ENCODE data around the gene TOB1. TPM values are rescaled to one million over a fixed set of nuclear protein-coding genes. Genes with fewer than 3 reads are reported as not detected.

The TOB1 gene
- polyA plus RNA-seq, 1 donor (not counting 4 experiments of a cell fraction or from before 2014, with no cell fraction given) = 64.4 TPM

- no peak overlapping the region for H3K9ac ChIP-seq (ENCODE audit: control insufficient read depth, extremely low read depth, insufficient read depth, low read length)
- DNase-seq (ENCODE audit: low read depth, low spot score) = no peak
- peaks cover 17% of the 10 kb centered on the region for H3K4me1 ChIP-seq (ENCODE audit: control insufficient read depth, extremely low read depth, insufficient read depth, low read length)
- no peak for FAIRE-seq
- no peak overlapping the region for H3K27ac ChIP-seq (ENCODE audit: control insufficient read depth, insufficient read depth, low read length)
- H4K20me1 ChIP-seq (ENCODE audit: control insufficient read depth, extremely low read depth, insufficient read depth, low read length) = no peaks in the 10 kb centered on the region
- no peaks in the 10 kb centered on the region for H3K9me3 ChIP-seq (ENCODE audit: control insufficient read depth, low read depth, low read length)
- no peak for TF ChIP-seq EZH2 (IDR thresholded peaks at IDR 0.05; ENCODE audit: low read length)
- TF ChIP-seq CTCF (optimal IDR thresholded peaks at IDR 0.05 in 1 of 3, IDR thresholded peaks at IDR 0.05 in 1 of 3, conservative IDR thresholded peaks at IDR 0.05 in 1 of 3; ENCODE audit: extremely low read depth in 1 of 3, insufficient read depth in 2 of 3, low read length in 3 of 3) = no peak
- no peak overlapping the region for H3K4me3 ChIP-seq (ENCODE audit: control insufficient read depth in 2 of 3, extremely low read depth in 1 of 3, insufficient read depth in 2 of 3, low read depth in 1 of 3, low read length in 3 of 3)
- dilution Hi-C loops (cut with MboI; ENCODE audit: extremely low pct_ligation_motif_present, low sequenced_read_pairs) = loop anchor here (25.0 kb wide), 1 partner anchor 106 kb away; no protein-coding TSS in a partner anchor
- H3K79me2 ChIP-seq (ENCODE audit: control insufficient read depth, insufficient read depth, low read length) = no peaks in the 10 kb centered on the region
- no peaks in the 10 kb centered on the region for H3K9me1 ChIP-seq (ENCODE audit: control insufficient read depth, extremely low read depth, insufficient read depth, low read length)
- no peaks in the 10 kb centered on the region for H3K27me3 ChIP-seq (ENCODE audit: control insufficient read depth, extremely low read depth, insufficient read depth, low read length)
- H2AFZ ChIP-seq (ENCODE audit: control insufficient read depth, low read length) = no peak overlapping the region
- H3K4me2 ChIP-seq (ENCODE audit: control insufficient read depth, extremely low read depth, insufficient read depth, low read depth, low read length) = no peak overlapping the region
- no peaks in the 10 kb centered on the region for H3K36me3 ChIP-seq (ENCODE audit: control insufficient read depth in 2 of 2, extremely low read depth in 1 of 2, insufficient read depth in 2 of 2, low read length in 2 of 2)
These were observed 10.3 kb downstream of the TOB1 start for GRCh38 chr17:50855708-50856330.

GRCh38 chr17:50853781-50854180, 12.4 kb downstream of the TOB1 start:
- no peak for FAIRE-seq
- no peaks in the 10 kb centered on the region for H3K9me1 ChIP-seq (ENCODE audit: control insufficient read depth, extremely low read depth, insufficient read depth, low read length)
- no peak overlapping the region for H3K9ac ChIP-seq (ENCODE audit: control insufficient read depth, extremely low read depth, insufficient read depth, low read length)
- no peak overlapping the region for H3K27ac ChIP-seq (ENCODE audit: control insufficient read depth, insufficient read depth, low read length)
- TF ChIP-seq EZH2 (IDR thresholded peaks at IDR 0.05; ENCODE audit: low read length) = no peak
- TF ChIP-seq CTCF (optimal IDR thresholded peaks at IDR 0.05 in 1 of 3, IDR thresholded peaks at IDR 0.05 in 1 of 3, conservative IDR thresholded peaks at IDR 0.05 in 1 of 3; ENCODE audit: extremely low read depth in 1 of 3, insufficient read depth in 2 of 3, low read length in 3 of 3) = no peak
- H3K36me3 ChIP-seq (ENCODE audit: control insufficient read depth in 2 of 2, extremely low read depth in 1 of 2, insufficient read depth in 2 of 2, low read length in 2 of 2) = no peaks in the 10 kb centered on the region
- peaks cover 24% of the 10 kb centered on the region for H3K4me1 ChIP-seq (ENCODE audit: control insufficient read depth, extremely low read depth, insufficient read depth, low read length)
- no peak overlapping the region for H2AFZ ChIP-seq (ENCODE audit: control insufficient read depth, low read length)
- H3K79me2 ChIP-seq (ENCODE audit: control insufficient read depth, insufficient read depth, low read length) = no peaks in the 10 kb centered on the region
- H3K27me3 ChIP-seq (ENCODE audit: control insufficient read depth, extremely low read depth, insufficient read depth, low read length) = no peaks in the 10 kb centered on the region
- dilution Hi-C loops (cut with MboI; ENCODE audit: extremely low pct_ligation_motif_present, low sequenced_read_pairs) = loop anchor here (25.0 kb wide), 1 partner anchor 109 kb away; no protein-coding TSS in a partner anchor
- no peaks in the 10 kb centered on the region for H3K9me3 ChIP-seq (ENCODE audit: control insufficient read depth, low read depth, low read length)
- H3K4me2 ChIP-seq (ENCODE audit: control insufficient read depth, extremely low read depth, insufficient read depth, low read depth, low read length) = no peak overlapping the region
- DNase-seq (ENCODE audit: low read depth, low spot score) = no peak
- no peaks in the 10 kb centered on the region for H4K20me1 ChIP-seq (ENCODE audit: control insufficient read depth, extremely low read depth, insufficient read depth, low read length)
- no peak overlapping the region for H3K4me3 ChIP-seq (ENCODE audit: control insufficient read depth in 2 of 3, extremely low read depth in 1 of 3, insufficient read depth in 2 of 3, low read depth in 1 of 3, low read length in 3 of 3)
